Measurements from ENCODE around the gene DBNL.

DBNL gene

GRCh38 chr7:44042221-44042620, 2.3 kb upstream of the DBNL start:
- DNase-seq (ENCODE audit: low read depth in 2 of 2) = no peak

- no peak for DNase-seq (ENCODE audit: low read depth in 2 of 2)
Observed at GRCh38 chr7:44043902-44044301, 600 bp upstream of the DBNL start.

GRCh38 chr7:44045226-44046014, 918 bp downstream of the DBNL start:
- no peak for DNase-seq (ENCODE audit: low read depth in 2 of 2)

GRCh38 chr7:44046321-44047061, 2.0 kb downstream of the DBNL start:
- no peak for DNase-seq (ENCODE audit: low read depth in 2 of 2)

GRCh38 chr7:44048031-44048795, 3.7 kb downstream of the DBNL start:
- no peak for DNase-seq (ENCODE audit: low read depth in 2 of 2)

- no peak for DNase-seq (ENCODE audit: low read depth in 2 of 2)
Observed at GRCh38 chr7:44050121-44050914, 5.8 kb downstream of the DBNL start.

GRCh38 chr7:44050915-44051560, 6.5 kb downstream of the DBNL start:
- DNase-seq (ENCODE audit: low read depth in 2 of 2) = no peak

- no peak for DNase-seq (ENCODE audit: low read depth in 2 of 2)
Observed at GRCh38 chr7:44051611-44052220, 7.2 kb downstream of the DBNL start.

GRCh38 chr7:44052771-44053365, 8.4 kb downstream of the DBNL start:
- DNase-seq (ENCODE audit: low read depth in 2 of 2) = no peak

- DNase-seq (ENCODE audit: low read depth in 2 of 2) = no peak
Observed at GRCh38 chr7:44056681-44057080, 12.2 kb downstream of the DBNL start.

- no peak for DNase-seq (ENCODE audit: low read depth in 2 of 2)
Observed at GRCh38 chr7:44057181-44057848, 12.8 kb downstream of the DBNL start.

GRCh38 chr7:44057849-44058758, 13.6 kb downstream of the DBNL start:
- DNase-seq (ENCODE audit: low read depth in 2 of 2) = no peak

GRCh38 chr7:44058759-44059218, 14.3 kb downstream of the DBNL start:
- no peak for DNase-seq (ENCODE audit: low read depth in 2 of 2)

GRCh38 chr7:44059219-44060090, 15.0 kb downstream of the DBNL start:
- DNase-seq (ENCODE audit: low read depth in 2 of 2) = no peak

- DNase-seq (ENCODE audit: low read depth in 2 of 2) = no peak
Observed at GRCh38 chr7:44060091-44060947, 15.8 kb downstream of the DBNL start.

GRCh38 chr7:44060948-44061644, 16.6 kb downstream of the DBNL start:
- no peak for DNase-seq (ENCODE audit: low read depth in 2 of 2)

All from stimulated activated CD4-positive, alpha-beta T cell treated with anti-CD3 and anti-CD28 coated beads, Interleukin-1b, Interleukin-23, amount 100 ng/mL, for 1 hour (primary cell).